ENCODE data around the gene SLC41A3.

The SLC41A3 gene

DNA sequence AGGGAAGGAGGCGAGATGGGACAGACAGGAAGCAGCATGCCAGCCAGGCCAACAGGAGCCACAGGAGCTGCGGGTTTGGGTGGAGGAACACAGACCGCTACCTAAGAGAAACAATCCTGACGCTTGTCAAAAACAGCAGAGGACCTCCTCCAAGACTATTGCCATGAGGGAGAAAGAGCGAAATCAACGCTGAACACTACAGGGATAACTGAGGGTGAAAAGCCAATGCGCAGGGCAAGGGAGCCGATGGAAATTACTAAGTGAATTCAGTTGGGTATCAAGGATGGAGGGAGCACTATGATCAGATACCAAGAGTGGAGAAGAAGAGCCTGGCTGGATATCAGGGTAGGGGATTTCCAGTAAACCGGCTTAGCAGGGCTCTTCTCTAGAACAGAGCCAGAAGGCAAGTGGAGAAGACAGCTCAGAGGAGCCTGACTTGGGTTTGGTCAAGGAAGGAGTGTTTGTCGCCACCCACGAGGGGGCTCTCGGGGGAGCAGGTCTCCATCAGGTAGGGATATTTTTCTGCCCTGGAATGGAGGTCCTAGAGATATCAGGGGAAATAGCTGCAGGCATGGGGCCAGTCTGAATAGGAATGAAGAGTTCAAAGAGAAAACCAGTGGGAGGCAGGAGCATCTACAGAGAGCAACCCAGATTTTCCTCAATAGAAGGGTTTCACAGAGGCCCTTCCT is 48.4 kb downstream of the SLC41A3 start:
- peaks cover 6% of the 10 kb centered on the region; the same call in 1 of the 2 replicates for H3K36me3 ChIP-seq (ENCODE audit: insufficient read depth, low read length)
- H3K9ac ChIP-seq (ENCODE audit: low read depth, low read length, poor library complexity, severe bottlenecking): no peak overlapping the region
- H3F3A ChIP-seq (ENCODE audit: low read depth): no peaks in the 10 kb centered on the region
- H3K4me3 ChIP-seq (ENCODE audit: low read length, poor library complexity, severe bottlenecking): no peak overlapping the region
- no peak overlapping the region for H3K4me2 ChIP-seq (ENCODE audit: low read depth, low read length, poor library complexity, severe bottlenecking)
- H3K4me1 ChIP-seq (ENCODE audit: insufficient read depth, low read length, poor library complexity, severe bottlenecking): no peaks in the 10 kb centered on the region
- no peaks in the 10 kb centered on the region for H4K20me1 ChIP-seq (ENCODE audit: insufficient read depth, low read length, poor library complexity, severe bottlenecking)
- H3K9me2 ChIP-seq (replicated peaks; ENCODE audit: low read depth, low read length): no peaks in the 10 kb centered on the region
- H3K27me3 ChIP-seq (ENCODE audit: insufficient read depth, low read length, poor library complexity, severe bottlenecking): no peaks in the 10 kb centered on the region
- no peak overlapping the region for H2AFZ ChIP-seq (ENCODE audit: low read length)
- H3K79me2 ChIP-seq (ENCODE audit: insufficient read depth, low read length): no peaks in the 10 kb centered on the region
- TF ChIP-seq EZH2phosphoT487 (IDR thresholded peaks at IDR 0.05; ENCODE audit: borderline replicate concordance): no peak
- TF ChIP-seq, protein P1, sequence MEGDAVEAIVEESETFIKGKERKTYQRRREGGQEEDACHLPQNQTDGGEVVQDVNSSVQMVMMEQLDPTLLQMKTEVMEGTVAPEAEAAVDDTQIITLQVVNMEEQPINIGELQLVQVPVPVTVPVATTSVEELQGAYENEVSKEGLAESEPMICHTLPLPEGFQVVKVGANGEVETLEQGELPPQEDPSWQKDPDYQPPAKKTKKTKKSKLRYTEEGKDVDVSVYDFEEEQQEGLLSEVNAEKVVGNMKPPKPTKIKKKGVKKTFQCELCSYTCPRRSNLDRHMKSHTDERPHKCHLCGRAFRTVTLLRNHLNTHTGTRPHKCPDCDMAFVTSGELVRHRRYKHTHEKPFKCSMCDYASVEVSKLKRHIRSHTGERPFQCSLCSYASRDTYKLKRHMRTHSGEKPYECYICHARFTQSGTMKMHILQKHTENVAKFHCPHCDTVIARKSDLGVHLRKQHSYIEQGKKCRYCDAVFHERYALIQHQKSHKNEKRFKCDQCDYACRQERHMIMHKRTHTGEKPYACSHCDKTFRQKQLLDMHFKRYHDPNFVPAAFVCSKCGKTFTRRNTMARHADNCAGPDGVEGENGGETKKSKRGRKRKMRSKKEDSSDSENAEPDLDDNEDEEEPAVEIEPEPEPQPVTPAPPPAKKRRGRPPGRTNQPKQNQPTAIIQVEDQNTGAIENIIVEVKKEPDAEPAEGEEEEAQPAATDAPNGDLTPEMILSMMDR (conservative IDR thresholded peaks at IDR 0.05; ENCODE audit: low read length): no peak
- H3K9me3 ChIP-seq (ENCODE audit: insufficient read depth, low read depth, low read length): no peaks in the 10 kb centered on the region

GRCh38 chr3:126034481-126035361 is 49.2 kb downstream of the SLC41A3 start:
- Histone ChIP-seq H3K4me3 (ENCODE audit: low read length, poor library complexity, severe bottlenecking) (no peak overlapping the region), H3F3A (ENCODE audit: low read depth) (no peaks in the 10 kb centered on the region), H3K9me3 (ENCODE audit: insufficient read depth, low read depth, low read length) (no peaks in the 10 kb centered on the region), H2AFZ (ENCODE audit: low read length) (no peak overlapping the region), H3K9ac (ENCODE audit: low read depth, low read length, poor library complexity, severe bottlenecking) (no peak overlapping the region), H3K36me3 (ENCODE audit: insufficient read depth, low read length) (peaks cover 6% of the 10 kb centered on the region; the same call in 1 of the 2 replicates), H4K20me1 (ENCODE audit: insufficient read depth, low read length, poor library complexity, severe bottlenecking) (no peaks in the 10 kb centered on the region), H3K9me2 (replicated peaks; ENCODE audit: low read depth, low read length) (no peaks in the 10 kb centered on the region), H3K79me2 (ENCODE audit: insufficient read depth, low read length) (no peaks in the 10 kb centered on the region), H3K27me3 (ENCODE audit: insufficient read depth, low read length, poor library complexity, severe bottlenecking) (no peaks in the 10 kb centered on the region), H3K4me1 (ENCODE audit: insufficient read depth, low read length, poor library complexity, severe bottlenecking) (no peaks in the 10 kb centered on the region), H3K4me2 (ENCODE audit: low read depth, low read length, poor library complexity, severe bottlenecking) (no peak overlapping the region)
- no peak for TF ChIP-seq EZH2phosphoT487 (IDR thresholded peaks at IDR 0.05; ENCODE audit: borderline replicate concordance)
- TF ChIP-seq, protein P1 (conservative IDR thresholded peaks at IDR 0.05; ENCODE audit: low read length): no peak

DNA sequence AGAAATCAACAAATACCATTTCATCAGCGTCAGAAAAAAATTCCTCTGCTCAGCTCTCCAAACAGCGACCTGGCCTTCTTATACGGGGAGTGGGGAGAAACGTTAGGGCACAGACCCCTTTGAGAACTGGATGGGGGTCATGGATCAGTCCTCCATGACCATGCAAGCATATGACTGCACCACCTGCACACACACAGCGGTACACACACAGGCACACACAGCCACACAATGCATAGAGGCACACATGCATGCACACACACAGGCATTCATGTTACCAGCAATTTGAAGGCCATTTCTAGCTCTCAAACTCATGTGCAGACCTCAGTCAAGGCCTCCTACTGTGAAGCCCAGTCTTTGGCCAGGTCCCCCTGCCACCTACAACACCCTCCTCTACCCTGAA is 50.2 kb downstream of the SLC41A3 start:
- peaks cover 2% of the 10 kb centered on the region; the same call in 1 of the 2 replicates for H3K9me3 ChIP-seq (ENCODE audit: insufficient read depth, low read depth, low read length)
- H3K36me3 ChIP-seq (ENCODE audit: insufficient read depth, low read length): peaks cover 6% of the 10 kb centered on the region; the same call in 1 of the 2 replicates
- no peak for TF ChIP-seq EZH2phosphoT487 (IDR thresholded peaks at IDR 0.05; ENCODE audit: borderline replicate concordance)
- TF ChIP-seq, protein P1 (conservative IDR thresholded peaks at IDR 0.05; ENCODE audit: low read length): no peak
- no peaks in the 10 kb centered on the region for H3K4me1 ChIP-seq (ENCODE audit: insufficient read depth, low read length, poor library complexity, severe bottlenecking)
- H3K79me2 ChIP-seq (ENCODE audit: insufficient read depth, low read length): no peaks in the 10 kb centered on the region
- no peak overlapping the region for H3K4me3 ChIP-seq (ENCODE audit: low read length, poor library complexity, severe bottlenecking)
- H3K27me3 ChIP-seq (ENCODE audit: insufficient read depth, low read length, poor library complexity, severe bottlenecking): no peaks in the 10 kb centered on the region
- no peaks in the 10 kb centered on the region for H4K20me1 ChIP-seq (ENCODE audit: insufficient read depth, low read length, poor library complexity, severe bottlenecking)
- H2AFZ ChIP-seq (ENCODE audit: low read length): no peak overlapping the region
- H3K9ac ChIP-seq (ENCODE audit: low read depth, low read length, poor library complexity, severe bottlenecking): no peak overlapping the region
- H3K9me2 ChIP-seq (replicated peaks; ENCODE audit: low read depth, low read length): no peaks in the 10 kb centered on the region
- no peak overlapping the region for H3K4me2 ChIP-seq (ENCODE audit: low read depth, low read length, poor library complexity, severe bottlenecking)
- no peaks in the 10 kb centered on the region for H3F3A ChIP-seq (ENCODE audit: low read depth)

All from Loucy (cell line).